Type B pancreatic cell (in vitro differentiated cells): ENCODE results near the gene CSRP3. TPM values are rescaled to one million over a fixed set of nuclear protein-coding genes. Genes with fewer than 3 reads are reported as not detected.

ENCODE experiments used
- DNase-seq: peaks from one replicate; pipeline ENCODE4 v3.0.0; 2021; ENCODE audit warnings: mixed read lengths; ENCODE audit not compliant: unreplicated experiment; ENCODE audit errors: extremely low spot score
- H3K27ac Mint-ChIP-seq: 2 replicates; pipeline ENCODE4 v1.8.0; 2021; ENCODE audit warnings: mild to moderate bottlenecking, mixed read lengths
- H3K27me3 Mint-ChIP-seq: 2 replicates; pipeline ENCODE4 v1.8.0; 2021; ENCODE audit warnings: mixed read lengths
- H3K36me3 Mint-ChIP-seq: 2 replicates; pipeline ENCODE4 v1.8.0; 2021; ENCODE audit warnings: mixed read lengths
- H3K4me1 Mint-ChIP-seq: one replicate; pipeline ENCODE4 v1.8.0; 2021; ENCODE audit warnings: mixed read lengths; ENCODE audit not compliant: unreplicated experiment
- H3K4me3 Mint-ChIP-seq: 2 replicates; pipeline ENCODE4 v1.8.0; 2021; ENCODE audit warnings: mild to moderate bottlenecking, mixed read lengths
- H3K9me3 Mint-ChIP-seq: 2 replicates; pipeline ENCODE4 v1.8.0; 2021; ENCODE audit warnings: mixed read lengths
- CTCF ChIP-seq: fragments of 200-600 bp; sonication (generic); conservative IDR thresholded peaks from 2 replicates; pipeline ENCODE4 v1.5.0; 2021; ENCODE audit warnings: antibody characterized with exemption, mild to moderate bottlenecking
- total RNA-seq: library from RNA; stranded (reverse); gene quantifications from 2 replicates; pipeline ENCODE4 v1.2.1, GENCODE V29; 2021; ENCODE audit warnings: low replicate concordance

CSRP3 gene
- total RNA-seq, 1 donor from 2014 or later: not detected

DNA sequence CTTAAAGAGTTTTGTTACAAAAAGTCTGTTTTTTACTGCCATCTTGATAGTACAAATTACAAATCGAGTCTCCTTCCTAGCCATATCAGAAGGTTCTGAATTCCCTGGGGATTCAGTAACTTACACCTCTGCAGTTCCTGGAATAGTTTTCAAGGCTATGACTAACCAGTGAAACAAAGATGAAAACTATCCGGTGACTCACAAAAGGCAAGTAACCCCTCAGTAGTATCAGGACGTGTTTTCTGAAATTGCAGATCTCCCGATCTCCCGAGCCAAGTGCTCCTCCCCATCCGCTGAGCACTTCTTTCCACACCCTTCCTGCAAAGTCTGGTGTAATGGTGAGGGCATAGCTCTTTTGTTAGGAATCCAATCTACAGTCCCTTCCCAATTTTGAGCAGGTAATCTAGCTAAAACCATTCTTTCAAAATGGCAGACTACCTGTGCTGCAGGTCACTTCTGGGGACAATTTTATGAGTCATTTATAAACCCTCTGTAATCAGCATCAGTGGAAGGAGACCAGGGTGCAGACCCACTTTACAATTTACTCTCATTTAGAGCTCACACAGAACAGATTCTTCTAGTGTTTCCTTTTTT, 31.2 kb upstream of the CSRP3 start:
- Mint-ChIP-seq H3K36me3 (peaks cover 37% of the 10 kb centered on the region), H3K9me3 (no peaks in the 10 kb centered on the region)

GRCh38 chr11:19229671-19230070, 27.9 kb upstream of the CSRP3 start:
- no peak overlapping the region for H3K27ac Mint-ChIP-seq
- H3K4me3 Mint-ChIP-seq: no peak overlapping the region
- no peaks in the 10 kb centered on the region for H3K27me3 Mint-ChIP-seq
- H3K36me3 Mint-ChIP-seq: peaks cover 33% of the 10 kb centered on the region
- no peak for TF ChIP-seq CTCF
- DNase-seq: no peak
- no peaks in the 10 kb centered on the region for H3K4me1 Mint-ChIP-seq
- no peaks in the 10 kb centered on the region for H3K9me3 Mint-ChIP-seq

More for the DNA sequence above, 31.2 kb upstream of the CSRP3 start:
- no peaks in the 10 kb centered on the region for H3K4me1 Mint-ChIP-seq
- TF ChIP-seq CTCF: no peak
- H3K27me3 Mint-ChIP-seq: no peaks in the 10 kb centered on the region
- no peak overlapping the region for H3K27ac Mint-ChIP-seq
- no peak overlapping the region for H3K4me3 Mint-ChIP-seq
- no peak for DNase-seq

DNA sequence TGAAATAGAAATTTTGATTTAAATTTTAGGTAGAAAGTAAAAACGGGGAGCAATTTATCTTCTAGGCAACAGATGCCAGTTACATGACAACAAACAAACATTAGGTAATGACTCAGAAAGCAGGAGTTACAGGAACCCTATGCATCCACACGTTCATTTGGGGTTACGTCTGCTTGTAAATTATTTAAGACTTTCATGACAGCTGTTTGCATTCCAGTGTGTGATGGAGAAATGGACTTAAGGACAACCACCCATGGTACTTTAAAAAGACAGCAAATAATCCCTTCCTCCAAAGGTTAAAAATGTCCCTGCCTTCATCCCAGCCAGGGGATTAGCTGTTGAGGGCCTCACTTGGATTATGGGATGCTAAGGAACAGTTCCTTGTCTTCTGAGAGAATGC, 27.2 kb upstream of the CSRP3 start:
- Mint-ChIP-seq H3K27me3 (no peaks in the 10 kb centered on the region), H3K27ac (no peak overlapping the region), H3K9me3 (no peaks in the 10 kb centered on the region), H3K36me3 (peaks cover 32% of the 10 kb centered on the region), H3K4me1 (no peaks in the 10 kb centered on the region), H3K4me3 (no peak overlapping the region)
- no peak for DNase-seq
- no peak for TF ChIP-seq CTCF

- DNase-seq: no peak
- Mint-ChIP-seq H3K4me3 (no peak overlapping the region), H3K27me3 (no peaks in the 10 kb centered on the region), H3K27ac (no peak overlapping the region), H3K4me1 (no peaks in the 10 kb centered on the region), H3K36me3 (peaks cover 29% of the 10 kb centered on the region), H3K9me3 (peaks cover 5% of the 10 kb centered on the region)
- no peak for TF ChIP-seq CTCF
Measured at GRCh38 chr11:19226378-19227195, 24.8 kb upstream of the CSRP3 start.

DNA sequence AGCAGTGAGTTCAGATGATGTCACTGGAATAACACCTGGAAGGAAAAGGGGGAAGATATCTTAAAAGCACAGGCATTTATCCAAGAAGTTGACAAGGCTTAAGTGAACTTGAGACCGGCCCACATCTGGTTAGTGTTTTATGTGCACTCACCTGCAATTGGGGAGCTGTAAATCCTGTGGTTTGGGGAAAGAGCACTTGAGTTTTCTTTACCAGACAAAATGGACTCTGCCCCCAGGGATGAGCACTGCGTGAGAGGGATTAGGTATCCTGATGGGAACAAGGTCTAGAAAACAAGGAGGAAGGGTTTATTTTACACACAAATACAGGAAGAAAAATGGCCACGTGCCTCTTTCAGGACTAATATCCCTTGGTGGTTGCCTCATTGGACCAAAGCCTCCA, 23.8 kb upstream of the CSRP3 start:
- peaks cover 25% of the 10 kb centered on the region for H3K36me3 Mint-ChIP-seq
- TF ChIP-seq CTCF: no peak
- H3K4me3 Mint-ChIP-seq: no peak overlapping the region
- no peak overlapping the region for H3K27ac Mint-ChIP-seq
- no peaks in the 10 kb centered on the region for H3K4me1 Mint-ChIP-seq
- no peaks in the 10 kb centered on the region for H3K27me3 Mint-ChIP-seq
- peaks cover 5% of the 10 kb centered on the region for H3K9me3 Mint-ChIP-seq
- no peak for DNase-seq
